Activated CD4-positive, alpha-beta T cell treated with anti-CD3 and anti-CD28 coated beads for 48 hours (primary cell): ENCODE results near the gene PIP5K1B.

Source experiments
- DNase-seq: peaks from one replicate; pipeline ENCODE4 v3.0.0-alpha.2; 2020

The PIP5K1B gene

GRCh38 chr9:68999393-69000105, 294.5 kb downstream of the PIP5K1B start:
- peak; percentile 73 for DNase-seq

- DNase-seq: no peak
These were observed 296.9 kb downstream of the PIP5K1B start for GRCh38 chr9:69001921-69002320.

GRCh38 chr9:69003051-69003450, 298.0 kb downstream of the PIP5K1B start:
- DNase-seq: no peak

GRCh38 chr9:69004836-69005235, 299.8 kb downstream of the PIP5K1B start:
- no peak for DNase-seq

- no peak for DNase-seq
These were observed 304.7 kb downstream of the PIP5K1B start for GRCh38 chr9:69009708-69010107.

GRCh38 chr9:69012696-69013381, 307.8 kb downstream of the PIP5K1B start:
- DNase-seq: no peak

GRCh38 chr9:69013382-69013727, 308.3 kb downstream of the PIP5K1B start:
- DNase-seq: no peak

GRCh38 chr9:69014013-69014412, 309.0 kb downstream of the PIP5K1B start, which contains the start of gene PRKACG:
TSS of gene PRKACG (minus strand) at chr9:69014113. CDS start at chr9:69014092, 21 bp downstream.
- no peak for DNase-seq

GRCh38 chr9:69016191-69017096, 311.4 kb downstream of the PIP5K1B start:
- DNase-seq: no peak

- no peak for DNase-seq
These were observed 313.7 kb downstream of the PIP5K1B start for GRCh38 chr9:69018737-69019136.

GRCh38 chr9:69019808-69020207, 314.8 kb downstream of the PIP5K1B start:
- DNase-seq: no peak

- no peak for DNase-seq
These were observed 315.5 kb downstream of the PIP5K1B start for GRCh38 chr9:69020301-69021145.

- no peak for DNase-seq
These were observed 318.6 kb downstream of the PIP5K1B start for GRCh38 chr9:69023650-69024049.

- DNase-seq: peak; percentile 49
These were observed 322.5 kb downstream of the PIP5K1B start for GRCh38 chr9:69027355-69028097.

- DNase-seq: peak; percentile 24
These were observed 323.7 kb downstream of the PIP5K1B start for GRCh38 chr9:69028754-69029153.

- DNase-seq: no peak
These were observed 324.5 kb downstream of the PIP5K1B start for GRCh38 chr9:69029535-69029934.

- no peak for DNase-seq
These were observed 326.0 kb downstream of the PIP5K1B start for GRCh38 chr9:69030851-69031645.

GRCh38 chr9:69034071-69034470, 329.0 kb downstream of the PIP5K1B start:
- DNase-seq: no peak

- peak; percentile 89 for DNase-seq
These were observed 330.6 kb downstream of the PIP5K1B start, which contains the start of gene FXN for GRCh38 chr9:69035438-69036308. TSS of gene FXN (plus strand) at chr9:69035752. CDS start at chr9:69035783, 31 bp downstream.

GRCh38 chr9:69036309-69036708, 331.3 kb downstream of the PIP5K1B start:
- peak; percentile 20 for DNase-seq
